Peyer's patch (tissue), 4 donors: ENCODE measurements around the gene ELMOD1.

ENCODE experiments used
- POLR2A ChIP-seq, 2 donors: fragments of 450-650 bp; IDR thresholded peaks; one replicate each; pipeline ENCODE4 v1.5.1; 2017; ENCODE audit warnings: antibody characterized with exemption in 2 of 2, mild to moderate bottlenecking in 2 of 2, moderate library complexity in 2 of 2
- TF ChIP-seq, protein P1 (sequence below), 6 experiments: fragments of 450-650 bp in 4 of 6; fragments of 200-600 bp in 2 of 6; sonication (generic) in 1 of 6; IDR thresholded peaks; one replicate each; pipeline ENCODE4 v1.5.1; 2017 to 2019; ENCODE audit warnings: antibody characterized with exemption in 6 of 6, mild to moderate bottlenecking in 3 of 6, moderate library complexity in 1 of 6

DNA sequence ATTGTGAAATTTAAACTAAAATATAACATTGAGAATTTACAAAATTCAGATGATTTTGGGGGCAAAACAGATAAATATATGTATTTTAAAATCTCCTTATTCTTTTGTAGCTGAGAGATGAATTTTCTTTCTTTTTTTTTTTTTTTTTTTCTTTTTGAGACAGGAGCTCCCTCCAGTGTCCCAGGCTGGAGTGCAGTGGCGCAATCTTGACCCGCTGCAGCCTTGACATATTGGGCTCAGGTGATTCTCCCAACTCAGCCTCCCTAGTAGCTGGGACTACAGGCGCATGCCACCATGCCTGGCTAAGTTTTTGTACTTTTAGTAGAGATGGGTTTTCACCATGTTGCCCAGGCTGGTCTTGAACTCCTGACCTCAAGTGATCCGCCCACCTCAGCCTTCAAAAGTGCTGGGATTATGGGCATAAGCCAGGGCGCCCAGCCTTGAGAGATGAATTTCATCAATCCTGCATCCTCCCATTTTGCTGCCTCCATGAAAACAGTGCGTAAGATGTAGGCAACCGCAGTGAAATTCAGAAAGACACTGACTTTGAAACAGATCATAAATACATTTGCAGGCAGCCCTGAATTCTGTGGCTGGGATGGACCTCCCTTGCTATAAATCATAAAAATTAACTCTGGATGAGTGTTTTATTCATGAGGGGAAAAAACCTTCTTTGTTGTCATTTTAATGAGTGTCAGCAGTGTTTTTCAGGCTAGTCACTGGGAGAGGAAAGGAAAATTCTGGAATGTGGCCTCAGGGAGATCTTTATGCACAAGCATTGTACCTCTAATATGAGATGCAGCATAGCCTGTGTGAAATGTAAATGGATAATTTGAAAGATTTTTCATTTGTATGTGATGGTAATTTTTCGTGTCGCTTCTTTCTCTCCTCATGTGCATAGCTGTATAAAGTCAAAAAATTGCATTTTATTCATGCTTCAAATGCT lies 14.4 kb downstream of the ELMOD1 start:
- TF ChIP-seq, protein P1, sequence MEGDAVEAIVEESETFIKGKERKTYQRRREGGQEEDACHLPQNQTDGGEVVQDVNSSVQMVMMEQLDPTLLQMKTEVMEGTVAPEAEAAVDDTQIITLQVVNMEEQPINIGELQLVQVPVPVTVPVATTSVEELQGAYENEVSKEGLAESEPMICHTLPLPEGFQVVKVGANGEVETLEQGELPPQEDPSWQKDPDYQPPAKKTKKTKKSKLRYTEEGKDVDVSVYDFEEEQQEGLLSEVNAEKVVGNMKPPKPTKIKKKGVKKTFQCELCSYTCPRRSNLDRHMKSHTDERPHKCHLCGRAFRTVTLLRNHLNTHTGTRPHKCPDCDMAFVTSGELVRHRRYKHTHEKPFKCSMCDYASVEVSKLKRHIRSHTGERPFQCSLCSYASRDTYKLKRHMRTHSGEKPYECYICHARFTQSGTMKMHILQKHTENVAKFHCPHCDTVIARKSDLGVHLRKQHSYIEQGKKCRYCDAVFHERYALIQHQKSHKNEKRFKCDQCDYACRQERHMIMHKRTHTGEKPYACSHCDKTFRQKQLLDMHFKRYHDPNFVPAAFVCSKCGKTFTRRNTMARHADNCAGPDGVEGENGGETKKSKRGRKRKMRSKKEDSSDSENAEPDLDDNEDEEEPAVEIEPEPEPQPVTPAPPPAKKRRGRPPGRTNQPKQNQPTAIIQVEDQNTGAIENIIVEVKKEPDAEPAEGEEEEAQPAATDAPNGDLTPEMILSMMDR (IDR thresholded peaks at IDR 0.05): no peak
- TF ChIP-seq POLR2A (IDR thresholded peaks at IDR 0.05): no peak
